Spleen (tissue), 7 donors: ENCODE measurements around the gene FLVCR2.

Source experiments
- CTCF ChIP-seq, 11 experiments: fragments of 200-600 bp in 7 of 11; fragments of 450-650 bp in 4 of 11; sonication (generic) in 4 of 11; IDR thresholded peaks in 8 of 11; conservative IDR thresholded peaks in 3 of 11; 1 replicate in 7 of 11; 2 replicates in 4 of 11; pipeline versions ENCODE4 v1.4.0 to v1.8.0; 2016 to 2021; ENCODE audit warnings: antibody characterized with exemption in 11 of 11, inconsistent platforms in 4 of 11, mild to moderate bottlenecking in 1 of 11
- POLR2A ChIP-seq, 3 donors: fragments of 450-650 bp; IDR thresholded peaks; one replicate each; pipeline ENCODE4 v1.5.1; 2017; ENCODE audit warnings: antibody characterized with exemption in 3 of 3, mild to moderate bottlenecking in 1 of 3
- donor health status: DM: no; HTN: no; CAD: no; lungs with moderate emphysema.
- donor health status: DM: no; HTN: no; CAD: no.
- donor health status: DM: no; HTN: no; CAD: no.

- TF ChIP-seq CTCF (IDR thresholded peaks at IDR 0.05 in 8 of 11, conservative IDR thresholded peaks at IDR 0.05 in 3 of 11) = no peak
- no peak for TF ChIP-seq POLR2A (IDR thresholded peaks at IDR 0.05)
Observed at GRCh38 chr14:75690010-75690409, 111.6 kb downstream of the FLVCR2 start.
